ENCODE data around the gene EFS. TPM values are rescaled to one million over a fixed set of nuclear protein-coding genes. Genes with fewer than 3 reads are reported as not detected.

The EFS gene
- polyA plus RNA-seq, 3 donors, result not detected

- H2AFZ ChIP-seq (ENCODE audit: insufficient read depth, low read depth, low read length, poor library complexity, severe bottlenecking), result peak overlapping the region; percentile 78
These were observed 43.1 kb downstream of the EFS start for GRCh38 chr14:23321572-23322547.

More at GRCh38 chr14:23321572-23322547, 43.1 kb downstream of the EFS start:
- H3K27ac Mint-ChIP-seq, result peak overlapping the region; percentile 94 to 98 (median 96)
- H3K36me3 Mint-ChIP-seq, result peaks cover 39 to 42% of the 10 kb centered on the region in 2 donors
- H3K27ac ChIP-seq (ENCODE audit: low read depth in 1 of 2, low read length in 2 of 2), result peak overlapping the region; percentile 86 to 93
- peaks cover 27% of the 10 kb centered on the region for H3K79me2 ChIP-seq (ENCODE audit: insufficient read depth, low read length)
- peak overlapping the region; percentile 74 to 92 (median 92) for H3K4me3 ChIP-seq (replicated peaks in 1 of 3; ENCODE audit: low read depth in 2 of 3, low read length in 3 of 3)
- peaks cover 27 to 37% of the 10 kb centered on the region in 2 donors for H3K36me3 ChIP-seq (replicated peaks in 1 of 2; ENCODE audit: control insufficient read depth in 1 of 2, insufficient read depth in 2 of 2, low read length in 2 of 2)
- peak; percentile 28 to 58 (median 37) for DNase-seq
- H4K20me1 ChIP-seq (ENCODE audit: insufficient read depth, low read length), result peaks cover 24% of the 10 kb centered on the region
- peak overlapping the region; percentile 94 for H3K9ac ChIP-seq (ENCODE audit: insufficient read depth, low read length, poor library complexity, severe bottlenecking)
- no peaks in the 10 kb centered on the region for H3K27me3 ChIP-seq (ENCODE audit: control insufficient read depth in 2 of 2, insufficient read depth in 2 of 2, low read length in 2 of 2)
- peak overlapping the region; percentile 90 to 92 for H3K4me3 Mint-ChIP-seq
- TF ChIP-seq, protein P1, sequence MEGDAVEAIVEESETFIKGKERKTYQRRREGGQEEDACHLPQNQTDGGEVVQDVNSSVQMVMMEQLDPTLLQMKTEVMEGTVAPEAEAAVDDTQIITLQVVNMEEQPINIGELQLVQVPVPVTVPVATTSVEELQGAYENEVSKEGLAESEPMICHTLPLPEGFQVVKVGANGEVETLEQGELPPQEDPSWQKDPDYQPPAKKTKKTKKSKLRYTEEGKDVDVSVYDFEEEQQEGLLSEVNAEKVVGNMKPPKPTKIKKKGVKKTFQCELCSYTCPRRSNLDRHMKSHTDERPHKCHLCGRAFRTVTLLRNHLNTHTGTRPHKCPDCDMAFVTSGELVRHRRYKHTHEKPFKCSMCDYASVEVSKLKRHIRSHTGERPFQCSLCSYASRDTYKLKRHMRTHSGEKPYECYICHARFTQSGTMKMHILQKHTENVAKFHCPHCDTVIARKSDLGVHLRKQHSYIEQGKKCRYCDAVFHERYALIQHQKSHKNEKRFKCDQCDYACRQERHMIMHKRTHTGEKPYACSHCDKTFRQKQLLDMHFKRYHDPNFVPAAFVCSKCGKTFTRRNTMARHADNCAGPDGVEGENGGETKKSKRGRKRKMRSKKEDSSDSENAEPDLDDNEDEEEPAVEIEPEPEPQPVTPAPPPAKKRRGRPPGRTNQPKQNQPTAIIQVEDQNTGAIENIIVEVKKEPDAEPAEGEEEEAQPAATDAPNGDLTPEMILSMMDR (IDR thresholded peaks at IDR 0.05), result no peak
- peaks cover 23 to 24% of the 10 kb centered on the region in 2 donors for H3K4me1 ChIP-seq (ENCODE audit: control insufficient read depth in 1 of 2, insufficient read depth in 2 of 2, low read length in 2 of 2)
- peak overlapping the region; percentile 84 for H3K4me2 ChIP-seq (replicated peaks; ENCODE audit: extremely low read depth, low read length, poor library complexity, severe bottlenecking)
- H3K9me3 ChIP-seq (replicated peaks in 1 of 2; ENCODE audit: control insufficient read depth in 1 of 2, insufficient read depth in 1 of 2, low read length in 2 of 2), result no peaks in the 10 kb centered on the region
- peaks cover 0 to 3% (median 0%) of the 10 kb centered on the region in 7 donors for H3K9me3 Mint-ChIP-seq
- H3K4me1 Mint-ChIP-seq, result peaks cover 25% of the 10 kb centered on the region
- under 1% methylated on average over 30 of the region's 64 CpGs for WGBS (ENCODE audit: insufficient coverage)
- intact Hi-C loops (cut with micrococcal nuclease), result loop anchor here (1.0 to 10.0 kb wide), 8 partner anchors 15 to 243 kb away; partner anchors contain the start of genes HOMEZ (in 2 of the 2), ACIN1 (in 1 of the 2), AP1G2 (in 1 of the 2) and BCL2L2 (in 1 of the 2)
- peaks cover 0 to 2% (median 0%) of the 10 kb centered on the region in 3 donors for H3K27me3 Mint-ChIP-seq (ENCODE audit: low read depth in 3 of 3)

All from CD14-positive monocyte (primary cell).